Peyer's patch (tissue), 4 donors: ENCODE results near the gene TTC27.

Source experiments
- POLR2A ChIP-seq, 2 donors: fragments of 450-650 bp; IDR thresholded peaks; one replicate each; pipeline ENCODE4 v1.5.1; 2017; ENCODE audit warnings: antibody characterized with exemption in 2 of 2, mild to moderate bottlenecking in 2 of 2, moderate library complexity in 2 of 2
- TF ChIP-seq, protein P1 (sequence below), 6 experiments: fragments of 450-650 bp in 4 of 6; fragments of 200-600 bp in 2 of 6; sonication (generic) in 1 of 6; IDR thresholded peaks; one replicate each; pipeline ENCODE4 v1.5.1; 2017 to 2019; ENCODE audit warnings: antibody characterized with exemption in 6 of 6, mild to moderate bottlenecking in 3 of 6, moderate library complexity in 1 of 6

DNA sequence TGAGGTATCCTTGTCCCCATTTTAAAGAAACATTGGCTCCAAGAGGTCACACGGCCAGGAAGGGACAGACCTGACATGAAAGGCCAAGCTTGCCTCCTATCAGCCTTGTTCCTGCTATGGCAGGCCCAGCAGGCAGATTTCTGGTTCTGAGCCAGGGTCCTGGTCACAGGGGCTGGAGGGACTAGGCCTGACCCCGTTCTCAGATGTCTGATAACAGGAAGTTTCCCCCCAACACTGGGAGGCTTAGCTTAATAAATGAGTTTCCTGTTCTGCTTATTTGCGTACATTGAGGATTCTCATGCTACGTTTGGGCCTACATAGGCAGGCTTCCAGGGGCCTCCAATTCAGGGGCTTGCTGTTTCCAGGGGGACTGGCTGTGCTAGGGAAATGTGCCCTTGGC, 211.1 kb downstream of the TTC27 start:
- TF ChIP-seq, protein P1, sequence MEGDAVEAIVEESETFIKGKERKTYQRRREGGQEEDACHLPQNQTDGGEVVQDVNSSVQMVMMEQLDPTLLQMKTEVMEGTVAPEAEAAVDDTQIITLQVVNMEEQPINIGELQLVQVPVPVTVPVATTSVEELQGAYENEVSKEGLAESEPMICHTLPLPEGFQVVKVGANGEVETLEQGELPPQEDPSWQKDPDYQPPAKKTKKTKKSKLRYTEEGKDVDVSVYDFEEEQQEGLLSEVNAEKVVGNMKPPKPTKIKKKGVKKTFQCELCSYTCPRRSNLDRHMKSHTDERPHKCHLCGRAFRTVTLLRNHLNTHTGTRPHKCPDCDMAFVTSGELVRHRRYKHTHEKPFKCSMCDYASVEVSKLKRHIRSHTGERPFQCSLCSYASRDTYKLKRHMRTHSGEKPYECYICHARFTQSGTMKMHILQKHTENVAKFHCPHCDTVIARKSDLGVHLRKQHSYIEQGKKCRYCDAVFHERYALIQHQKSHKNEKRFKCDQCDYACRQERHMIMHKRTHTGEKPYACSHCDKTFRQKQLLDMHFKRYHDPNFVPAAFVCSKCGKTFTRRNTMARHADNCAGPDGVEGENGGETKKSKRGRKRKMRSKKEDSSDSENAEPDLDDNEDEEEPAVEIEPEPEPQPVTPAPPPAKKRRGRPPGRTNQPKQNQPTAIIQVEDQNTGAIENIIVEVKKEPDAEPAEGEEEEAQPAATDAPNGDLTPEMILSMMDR (IDR thresholded peaks at IDR 0.05): no peak
- no peak for TF ChIP-seq POLR2A (IDR thresholded peaks at IDR 0.05)
